Ishikawa (cell line): Measurements from ENCODE around the gene SH3TC1.

Source experiments
- CEBPB ChIP-seq: IDR thresholded peaks from 2 replicates; pipeline ENCODE4 v1.6.1; 2012
- CREB1 ChIP-seq: IDR thresholded peaks from 2 replicates; pipeline ENCODE4 v1.6.1; 2012; ENCODE audit warnings: low read depth
- EGR1 ChIP-seq: IDR thresholded peaks from 2 replicates; pipeline ENCODE4 v1.6.1; 2012
- EP300 ChIP-seq: IDR thresholded peaks from 2 replicates; pipeline ENCODE4 v1.6.1; 2012; ENCODE audit warnings: borderline replicate concordance
- FOXM1 ChIP-seq: IDR thresholded peaks from 2 replicates; pipeline ENCODE4 v1.6.1; 2012; ENCODE audit warnings: low read depth, borderline replicate concordance
- MAX ChIP-seq: IDR thresholded peaks from 2 replicates; pipeline ENCODE4 v1.6.1; 2012
- NFIC ChIP-seq: IDR thresholded peaks from 2 replicates; pipeline ENCODE4 v1.6.1; 2012
- RAD21 ChIP-seq: IDR thresholded peaks from 2 replicates; pipeline ENCODE4 v1.6.1; 2012; ENCODE audit warnings: low read depth
- TAF1 ChIP-seq: IDR thresholded peaks from 2 replicates; pipeline ENCODE4 v1.6.1; 2012; ENCODE audit warnings: low read depth, mild to moderate bottlenecking
- TCF12 ChIP-seq: IDR thresholded peaks from 2 replicates; pipeline ENCODE4 v1.6.1; 2012; ENCODE audit warnings: low read depth
- TEAD4 ChIP-seq: IDR thresholded peaks from 2 replicates; pipeline ENCODE4 v1.6.1; 2012
- USF1 ChIP-seq: IDR thresholded peaks from 2 replicates; pipeline ENCODE4 v1.6.1; 2012
- YY1 ChIP-seq: IDR thresholded peaks from 2 replicates; pipeline ENCODE4 v1.6.1; 2012; ENCODE audit warnings: low read depth
- ZBTB7A ChIP-seq: IDR thresholded peaks from 2 replicates; pipeline ENCODE4 v1.6.1; 2012; ENCODE audit warnings: low read depth
- TF ChIP-seq, protein P1 (sequence below): IDR thresholded peaks from 2 replicates; pipeline ENCODE4 v1.6.1; 2012; ENCODE audit warnings: low read depth, mild to moderate bottlenecking

SH3TC1 gene

DNA sequence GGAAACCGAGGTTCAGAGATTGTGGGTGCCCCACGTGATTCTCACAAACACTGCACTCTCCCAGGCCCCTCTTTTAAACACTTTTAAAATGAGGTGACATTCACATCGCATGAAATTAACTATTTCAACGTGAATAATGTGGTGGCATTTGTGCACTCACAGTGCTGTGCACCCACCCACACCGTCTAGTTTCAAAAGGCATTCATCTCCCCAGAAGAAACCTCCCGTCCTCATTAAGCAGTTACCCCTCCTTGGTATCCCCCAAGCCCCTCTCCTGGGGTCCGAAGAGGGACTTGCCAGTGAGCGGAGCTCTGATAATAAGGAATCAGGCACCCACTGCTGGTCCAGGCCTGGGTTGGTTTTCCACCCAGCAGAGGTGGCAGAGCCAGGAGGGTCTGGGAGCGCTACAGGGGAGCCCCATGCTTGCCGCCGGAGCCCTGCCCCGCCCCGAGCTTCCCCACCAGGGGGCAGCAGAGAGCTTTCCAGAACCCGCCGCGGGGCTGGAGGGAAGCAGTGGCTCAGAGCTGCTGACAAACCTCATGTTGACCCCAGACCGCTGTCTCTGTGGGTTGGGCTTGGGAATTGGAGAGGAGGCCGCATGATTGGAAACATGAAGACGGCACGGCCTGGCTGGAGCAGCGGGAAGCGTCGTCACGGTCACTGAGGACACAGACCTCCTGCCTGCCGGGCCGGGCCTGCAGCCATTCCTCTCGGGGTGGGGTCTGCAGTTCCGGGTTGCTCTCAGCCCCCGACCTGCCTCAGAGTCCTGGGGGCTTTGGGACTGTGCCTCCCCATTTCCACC, 43.0 kb downstream of the SH3TC1 start:
- TF ChIP-seq TEAD4 = no peak
- peak; percentile 55; the same call in 1 of the 2 replicates for TF ChIP-seq EP300
- TF ChIP-seq, protein P1, sequence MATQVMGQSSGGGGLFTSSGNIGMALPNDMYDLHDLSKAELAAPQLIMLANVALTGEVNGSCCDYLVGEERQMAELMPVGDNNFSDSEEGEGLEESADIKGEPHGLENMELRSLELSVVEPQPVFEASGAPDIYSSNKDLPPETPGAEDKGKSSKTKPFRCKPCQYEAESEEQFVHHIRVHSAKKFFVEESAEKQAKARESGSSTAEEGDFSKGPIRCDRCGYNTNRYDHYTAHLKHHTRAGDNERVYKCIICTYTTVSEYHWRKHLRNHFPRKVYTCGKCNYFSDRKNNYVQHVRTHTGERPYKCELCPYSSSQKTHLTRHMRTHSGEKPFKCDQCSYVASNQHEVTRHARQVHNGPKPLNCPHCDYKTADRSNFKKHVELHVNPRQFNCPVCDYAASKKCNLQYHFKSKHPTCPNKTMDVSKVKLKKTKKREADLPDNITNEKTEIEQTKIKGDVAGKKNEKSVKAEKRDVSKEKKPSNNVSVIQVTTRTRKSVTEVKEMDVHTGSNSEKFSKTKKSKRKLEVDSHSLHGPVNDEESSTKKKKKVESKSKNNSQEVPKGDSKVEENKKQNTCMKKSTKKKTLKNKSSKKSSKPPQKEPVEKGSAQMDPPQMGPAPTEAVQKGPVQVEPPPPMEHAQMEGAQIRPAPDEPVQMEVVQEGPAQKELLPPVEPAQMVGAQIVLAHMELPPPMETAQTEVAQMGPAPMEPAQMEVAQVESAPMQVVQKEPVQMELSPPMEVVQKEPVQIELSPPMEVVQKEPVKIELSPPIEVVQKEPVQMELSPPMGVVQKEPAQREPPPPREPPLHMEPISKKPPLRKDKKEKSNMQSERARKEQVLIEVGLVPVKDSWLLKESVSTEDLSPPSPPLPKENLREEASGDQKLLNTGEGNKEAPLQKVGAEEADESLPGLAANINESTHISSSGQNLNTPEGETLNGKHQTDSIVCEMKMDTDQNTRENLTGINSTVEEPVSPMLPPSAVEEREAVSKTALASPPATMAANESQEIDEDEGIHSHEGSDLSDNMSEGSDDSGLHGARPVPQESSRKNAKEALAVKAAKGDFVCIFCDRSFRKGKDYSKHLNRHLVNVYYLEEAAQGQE = no peak
- TF ChIP-seq MAX = peak; percentile 56
- TF ChIP-seq RAD21 = peak; percentile 93
- TF ChIP-seq ZBTB7A = peak; percentile 71

- TF ChIP-seq, protein P1 = no peak
Measured at GRCh38 chr4:8242782-8243560, 43.9 kb downstream of the SH3TC1 start.

GRCh38 chr4:8244001-8244757, 45.1 kb downstream of the SH3TC1 start:
- TF ChIP-seq MAX = no peak
- TF ChIP-seq TAF1 = no peak
- TF ChIP-seq FOXM1 = no peak
- TF ChIP-seq, protein P1 = no peak
- TF ChIP-seq EGR1 = no peak
- no peak for TF ChIP-seq ZBTB7A
- no peak for TF ChIP-seq EP300
- no peak for TF ChIP-seq NFIC
- no peak for TF ChIP-seq CREB1
- no peak for TF ChIP-seq CEBPB
- TF ChIP-seq TCF12 = no peak
- TF ChIP-seq USF1 = no peak
- TF ChIP-seq TEAD4 = no peak
- TF ChIP-seq RAD21 = no peak
- TF ChIP-seq YY1 = no peak

DNA sequence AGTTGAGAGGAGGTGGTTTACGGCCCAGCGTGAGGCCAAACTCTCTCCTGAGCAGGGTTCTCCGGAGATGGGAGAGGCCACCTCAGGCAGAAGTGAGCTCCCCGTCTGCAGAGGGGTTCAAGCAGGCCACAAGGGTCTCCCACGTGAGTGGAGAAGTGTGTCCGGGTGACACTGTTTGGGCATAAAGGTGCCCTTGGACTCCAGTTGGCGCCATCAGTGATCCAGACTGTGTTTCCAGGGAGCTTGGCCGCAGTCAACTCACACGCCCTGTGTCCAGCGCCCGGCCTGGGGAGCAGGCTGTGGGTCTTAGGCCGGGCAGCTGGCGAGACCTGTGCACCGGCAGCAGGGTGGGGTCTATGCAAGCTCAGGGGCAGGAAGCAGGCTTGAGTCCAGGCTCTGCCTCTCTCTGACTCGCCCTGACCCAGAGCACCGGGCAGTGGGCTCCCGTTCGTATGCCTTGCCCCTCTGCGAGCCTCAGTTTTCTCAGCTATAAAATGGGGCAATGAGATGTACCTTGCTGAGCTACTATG, 45.9 kb downstream of the SH3TC1 start:
- TF ChIP-seq TEAD4 (no peak), MAX (no peak), ZBTB7A (no peak), EGR1 (no peak), CREB1 (no peak)
